Measurements from ENCODE around the gene POLR2M.

DNA sequence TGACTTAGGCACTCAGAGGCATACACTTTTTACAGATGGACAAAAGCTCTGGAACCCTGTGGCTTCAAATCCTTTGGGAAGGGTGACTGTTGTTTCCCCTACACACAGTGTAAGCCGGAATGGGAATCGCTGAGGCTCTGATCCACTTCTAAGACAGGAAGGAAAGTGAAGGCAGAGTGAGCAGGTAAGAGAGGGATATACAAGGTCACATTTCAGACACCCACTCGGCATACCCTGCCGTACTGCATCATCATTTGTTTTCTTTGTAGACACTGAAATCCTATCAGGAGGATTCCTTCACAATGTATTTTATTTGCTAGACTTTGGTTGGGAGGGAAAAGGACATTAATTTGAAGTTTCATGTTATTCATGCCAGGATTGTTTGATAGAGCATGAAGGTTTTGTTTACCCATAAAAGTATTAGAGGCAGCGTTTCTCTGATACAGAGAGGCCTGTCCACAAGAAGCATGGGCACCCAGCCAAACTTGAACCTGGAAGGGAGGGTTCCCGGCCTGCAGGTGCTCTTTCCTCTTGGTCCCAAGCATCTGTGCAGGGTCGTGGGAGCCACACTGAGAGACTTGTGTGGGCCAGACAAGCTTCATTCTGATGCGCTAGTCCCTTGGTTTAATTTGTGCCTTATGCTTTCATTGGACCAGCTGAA lies 21.9 kb upstream of the POLR2M start:
- TF ChIP-seq, protein P1, sequence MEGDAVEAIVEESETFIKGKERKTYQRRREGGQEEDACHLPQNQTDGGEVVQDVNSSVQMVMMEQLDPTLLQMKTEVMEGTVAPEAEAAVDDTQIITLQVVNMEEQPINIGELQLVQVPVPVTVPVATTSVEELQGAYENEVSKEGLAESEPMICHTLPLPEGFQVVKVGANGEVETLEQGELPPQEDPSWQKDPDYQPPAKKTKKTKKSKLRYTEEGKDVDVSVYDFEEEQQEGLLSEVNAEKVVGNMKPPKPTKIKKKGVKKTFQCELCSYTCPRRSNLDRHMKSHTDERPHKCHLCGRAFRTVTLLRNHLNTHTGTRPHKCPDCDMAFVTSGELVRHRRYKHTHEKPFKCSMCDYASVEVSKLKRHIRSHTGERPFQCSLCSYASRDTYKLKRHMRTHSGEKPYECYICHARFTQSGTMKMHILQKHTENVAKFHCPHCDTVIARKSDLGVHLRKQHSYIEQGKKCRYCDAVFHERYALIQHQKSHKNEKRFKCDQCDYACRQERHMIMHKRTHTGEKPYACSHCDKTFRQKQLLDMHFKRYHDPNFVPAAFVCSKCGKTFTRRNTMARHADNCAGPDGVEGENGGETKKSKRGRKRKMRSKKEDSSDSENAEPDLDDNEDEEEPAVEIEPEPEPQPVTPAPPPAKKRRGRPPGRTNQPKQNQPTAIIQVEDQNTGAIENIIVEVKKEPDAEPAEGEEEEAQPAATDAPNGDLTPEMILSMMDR (IDR thresholded peaks at IDR 0.05 in 8 of 11, conservative IDR thresholded peaks at IDR 0.05 in 3 of 11), result no peak
- no peak for TF ChIP-seq POLR2AphosphoS5 (IDR thresholded peaks at IDR 0.05)
